Psoas muscle (tissue), 8 donors: ENCODE measurements around the gene NCAPG2. TPM values are rescaled to one million over a fixed set of nuclear protein-coding genes. Genes with fewer than 3 reads are reported as not detected.

Source experiments
- ATAC-seq, 4 donors: fragments of 200-7000 bp; cut with Tn5 transposase; one replicate each; pipeline ENCODE4 v1.9.1; 2020; ENCODE audit warnings: moderate library complexity in 3 of 4, mild to moderate bottlenecking in 2 of 4
- DNase-seq, 2 donors: peaks; one replicate each; pipeline ENCODE4 v3.0.0-alpha.2; 2020
- H3K27ac ChIP-seq: fragments of 200-600 bp; one replicate; pipeline ENCODE4 v1.8.0; 2022
- H3K27me3 ChIP-seq, 3 donors: fragments of 200-600 bp in 1 of 3; one replicate each; pipeline versions ENCODE4 v1.6.1 to v1.8.0; 2013 to 2022; ENCODE audit warnings: low read length in 2 of 3, mild to moderate bottlenecking in 2 of 3, moderate library complexity in 1 of 3; ENCODE audit not compliant: insufficient read depth in 3 of 3
- H3K36me3 ChIP-seq, 2 donors: fragments of 200-600 bp in 1 of 2; one replicate each; pipeline versions ENCODE4 v1.6.1 to v1.8.0; 2013 to 2022; ENCODE audit warnings: low read depth in 1 of 2, mild to moderate bottlenecking in 1 of 2, moderate library complexity in 1 of 2; ENCODE audit not compliant: insufficient read depth in 1 of 2
- H3K4me1 ChIP-seq: fragments of 200-600 bp; one replicate; pipeline ENCODE4 v1.8.0; 2022
- H3K4me3 ChIP-seq: fragments of 200-600 bp; one replicate; pipeline ENCODE4 v1.8.0; 2022; ENCODE audit warnings: mild to moderate bottlenecking
- H3K9me3 ChIP-seq: fragments of 200-600 bp; one replicate; pipeline ENCODE4 v1.8.0; 2022
- CTCF ChIP-seq: fragments of 200-600 bp; IDR thresholded peaks from one replicate; pipeline ENCODE4 v1.8.0; 2022; ENCODE audit warnings: antibody characterized with exemption
- WGBS, 3 donors: extraction: QIAGEN DNeasy Blood & Tissue Kit; methylation state at CpG; one replicate each; pipeline versions ENCODE4 v1.1.6 to v1.1.7; 2013; 5-methylcytosine and 5-hydroxymethylcytosine counted together
- intact Hi-C, 2 donors: fragments of 100-400 bp; cut with DNase I; formaldehyde crosslinking; loops; one replicate each; pipeline versions ENCODE4 v1.11.0 to v1.14.2; 2022
- polyA plus RNA-seq, 3 donors: library from polyadenylated mRNA; stranded (reverse); fragments of 200-250 nt; gene quantifications; one replicate each; pipeline ENCODE4 v1.2.3, GENCODE V29; 2013
- total RNA-seq, 4 donors: library from RNA; stranded (reverse); fragmentation: NEBNext Ultra II Directional in 2 of 4; extraction: Animal tissue kit (Norgen Biotek cat#: 25700) in 2 of 4; gene quantifications; one replicate each; pipeline versions ENCODE4 v1.2.1 to v1.2.4, GENCODE V29; 2021 to 2023
- donor health status: healthy with polysubstance abuse.
- donor health status: DM: no; HTN: no; CAD: no; lungs with moderate emphysema.
- donor health status: Bipolar disorder and iron deficiency.
- donor health status: healthy.
- donor health status: DM: yes; HTN: yes; CAD: no.
- donor health status: DM: no; HTN: no; CAD: no.
- donor health status: DM: no; HTN: no; CAD: no.
- donor health status: DM: yes; HTN: yes; CAD: no.

NCAPG2 gene
- total and polyA plus RNA-seq, 7 donors: 1.9 to 3.8 (median 2.8) TPM

GRCh38 chr7:158741294-158741666 is 36.7 kb upstream of the NCAPG2 start:
- Histone ChIP-seq H3K4me1 (no peaks in the 10 kb centered on the region), H3K27me3 (no peaks in the 10 kb centered on the region), H3K9me3 (no peaks in the 10 kb centered on the region), H3K27ac (no peak overlapping the region), H3K36me3 (peaks cover 12 to 96% of the 10 kb centered on the region in 2 donors), H3K4me3 (no peak overlapping the region)
- 89 to 93% (median 93%) methylated on average over 14 of the region's 14 CpGs for whole genome bisulfite sequencing, 3 donors
- ATAC-seq (no peak), DNase-seq (no peak)
- TF ChIP-seq CTCF: no peak
- intact Hi-C loops: no loop called here

GRCh38 chr7:158740657-158741293 is 36.2 kb upstream of the NCAPG2 start:
- H3K9me3 ChIP-seq: no peaks in the 10 kb centered on the region
- H3K36me3 ChIP-seq: peaks cover 12 to 96% of the 10 kb centered on the region in 2 donors
- DNase-seq (peak in 1 of 2 donors; percentile 36), ATAC-seq (peak in 3 of 4 donors; percentile 23 to 58 (median 44))
- H3K4me1 ChIP-seq: no peaks in the 10 kb centered on the region
- no peak overlapping the region for H3K4me3 ChIP-seq
- H3K27me3 ChIP-seq: no peaks in the 10 kb centered on the region
- TF ChIP-seq CTCF: no peak
- no peak overlapping the region for H3K27ac ChIP-seq
- intact Hi-C loops: no loop called here
- WGBS, 3 donors: 89 to 91% (median 90%) methylated on average over 16 of the region's 16 CpGs

- peak in 3 of 4 donors; percentile 21 to 37 (median 36) for ATAC-seq
- Histone ChIP-seq H3K4me3 (no peak overlapping the region), H3K36me3 (peaks cover 12 to 96% of the 10 kb centered on the region in 2 donors), H3K4me1 (no peaks in the 10 kb centered on the region), H3K27me3 (no peaks in the 10 kb centered on the region), H3K9me3 (no peaks in the 10 kb centered on the region), H3K27ac (no peak overlapping the region)
- intact Hi-C loops: no loop called here
- DNase-seq: no peak
- 78 to 82% (median 80%) methylated on average over 15 of the region's 15 CpGs for WGBS, 3 donors
- no peak for TF ChIP-seq CTCF
These were observed 35.5 kb upstream of the NCAPG2 start for GRCh38 chr7:158740013-158740656.

GRCh38 chr7:158738841-158739240 is 34.2 kb upstream of the NCAPG2 start:
- DNase-seq (no peak), ATAC-seq (no peak)
- H3K4me3 ChIP-seq: no peak overlapping the region
- no peaks in the 10 kb centered on the region for H3K4me1 ChIP-seq
- H3K9me3 ChIP-seq: no peaks in the 10 kb centered on the region
- no peak overlapping the region for H3K27ac ChIP-seq
- no peak for TF ChIP-seq CTCF
- peaks cover 12 to 98% of the 10 kb centered on the region in 2 donors for H3K36me3 ChIP-seq
- intact Hi-C loops: no loop called here
- WGBS, 3 donors: 91 to 96% (median 94%) methylated on average over 15 of the region's 15 CpGs
- H3K27me3 ChIP-seq: no peaks in the 10 kb centered on the region
